Measurements from ENCODE around the gene C19orf47.

DNA sequence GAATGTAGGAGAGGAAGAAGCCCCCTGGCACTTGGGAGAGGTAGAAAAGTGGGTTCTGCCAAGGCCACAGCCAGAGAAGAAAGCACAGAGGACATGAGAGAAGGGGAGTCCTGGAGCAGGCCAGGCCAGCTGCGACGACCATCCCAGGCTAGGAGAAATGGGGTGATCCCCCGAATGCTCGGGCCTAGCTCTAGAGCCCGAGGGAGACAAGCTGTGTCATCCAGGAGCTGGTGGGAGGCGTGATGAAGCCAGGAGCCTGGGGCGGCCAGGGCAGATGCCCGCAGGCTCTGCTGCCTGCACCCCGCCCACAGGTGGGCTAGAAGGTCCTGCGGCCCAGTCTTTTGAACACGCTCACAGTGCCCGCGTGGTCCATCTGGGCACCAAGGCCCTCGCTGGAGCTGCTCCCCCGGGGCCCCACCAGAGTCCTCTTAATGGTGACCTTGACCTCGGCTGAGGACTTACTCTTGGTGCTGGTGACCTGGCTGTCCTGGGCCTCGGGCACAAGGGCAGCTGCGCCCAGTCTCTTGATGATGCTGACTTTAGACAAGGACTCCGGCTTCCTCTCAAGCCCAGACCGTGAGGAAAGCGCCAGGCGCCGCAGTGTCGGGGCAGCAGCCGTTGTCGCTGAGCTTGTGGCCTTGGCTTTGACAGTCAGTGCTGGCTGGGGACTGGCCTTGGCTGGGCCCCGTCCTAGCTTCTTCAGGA, 26.5 kb downstream of the C19orf47 start:
- TF ChIP-seq, protein P1, sequence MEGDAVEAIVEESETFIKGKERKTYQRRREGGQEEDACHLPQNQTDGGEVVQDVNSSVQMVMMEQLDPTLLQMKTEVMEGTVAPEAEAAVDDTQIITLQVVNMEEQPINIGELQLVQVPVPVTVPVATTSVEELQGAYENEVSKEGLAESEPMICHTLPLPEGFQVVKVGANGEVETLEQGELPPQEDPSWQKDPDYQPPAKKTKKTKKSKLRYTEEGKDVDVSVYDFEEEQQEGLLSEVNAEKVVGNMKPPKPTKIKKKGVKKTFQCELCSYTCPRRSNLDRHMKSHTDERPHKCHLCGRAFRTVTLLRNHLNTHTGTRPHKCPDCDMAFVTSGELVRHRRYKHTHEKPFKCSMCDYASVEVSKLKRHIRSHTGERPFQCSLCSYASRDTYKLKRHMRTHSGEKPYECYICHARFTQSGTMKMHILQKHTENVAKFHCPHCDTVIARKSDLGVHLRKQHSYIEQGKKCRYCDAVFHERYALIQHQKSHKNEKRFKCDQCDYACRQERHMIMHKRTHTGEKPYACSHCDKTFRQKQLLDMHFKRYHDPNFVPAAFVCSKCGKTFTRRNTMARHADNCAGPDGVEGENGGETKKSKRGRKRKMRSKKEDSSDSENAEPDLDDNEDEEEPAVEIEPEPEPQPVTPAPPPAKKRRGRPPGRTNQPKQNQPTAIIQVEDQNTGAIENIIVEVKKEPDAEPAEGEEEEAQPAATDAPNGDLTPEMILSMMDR (IDR thresholded peaks at IDR 0.05): no peak
- TF ChIP-seq POLR2A (IDR thresholded peaks at IDR 0.05): no peak

All from suprapubic skin (tissue), 3 donors.